HepG2 (cell line): ENCODE results near the gene CISH. TPM values are rescaled to one million over a fixed set of nuclear protein-coding genes. Genes with fewer than 3 reads are reported as not detected.
A peak's percentile ranks its signal among the peaks of the same experiment; 100 is the strongest.

Experiments
- ELF4 ChIP-seq: sonication (generic); formaldehyde crosslinking; IDR thresholded peaks from 2 replicates; pipeline ENCODE4 v1.5.0; 2020; ENCODE audit warnings: missing genetic modification reagents, mild to moderate bottlenecking, moderate library complexity, borderline replicate concordance
- HNRNPL ChIP-seq: fragments of 200-400 bp; formaldehyde crosslinking; IDR thresholded peaks from 2 replicates; pipeline ENCODE4 v1.6.1; 2017; ENCODE audit warnings: mild to moderate bottlenecking, low read depth, low read length
- IKZF4 ChIP-seq: sonication (generic); formaldehyde crosslinking; IDR thresholded peaks from 2 replicates; pipeline ENCODE4 v1.5.1; 2020; ENCODE audit warnings: borderline replicate concordance, mild to moderate bottlenecking, low read depth, missing genetic modification reagents; ENCODE audit errors: not compliant biosample characterization
- NAIF1 ChIP-seq: sonication (generic); formaldehyde crosslinking; IDR thresholded peaks from 2 replicates; pipeline ENCODE4 v1.5.0; 2020; ENCODE audit warnings: mild to moderate bottlenecking, missing genetic modification reagents, borderline replicate concordance
- NR2F2 ChIP-seq: IDR thresholded peaks from 2 replicates; pipeline ENCODE4 v1.6.1; 2012; ENCODE audit warnings: low read depth, inconsistent platforms, borderline replicate concordance
- PITX1 ChIP-seq: sonication (generic); formaldehyde crosslinking; IDR thresholded peaks from 2 replicates; pipeline ENCODE4 v1.5.1; 2020; ENCODE audit warnings: mild to moderate bottlenecking, missing genetic modification reagents
- RELA ChIP-seq: sonication (generic); formaldehyde crosslinking; IDR thresholded peaks from 2 replicates; pipeline ENCODE4 v1.4.0; 2020; ENCODE audit warnings: missing genetic modification reagents
- SMC3 ChIP-seq: IDR thresholded peaks from 2 replicates; pipeline ENCODE4 v1.6.1; 2011; ENCODE audit warnings: low read length, improper control_type of control experiment
- XBP1 ChIP-seq: sonication (generic); formaldehyde crosslinking; IDR thresholded peaks from 2 replicates; pipeline ENCODE4 v1.5.0; 2020; ENCODE audit warnings: missing genetic modification reagents
- ZMYM2 ChIP-seq: sonication (generic); formaldehyde crosslinking; IDR thresholded peaks from 2 replicates; pipeline ENCODE4 v1.8.0; 2022; ENCODE audit warnings: mild to moderate bottlenecking, missing genetic modification reagents
- ZNF10 ChIP-seq: sonication (generic); formaldehyde crosslinking; IDR thresholded peaks from 2 replicates; pipeline ENCODE4 v1.4.0; 2020; ENCODE audit warnings: mild to moderate bottlenecking, low read depth, missing genetic modification reagents, borderline replicate concordance
- ZNF605 ChIP-seq: sonication (generic); formaldehyde crosslinking; IDR thresholded peaks from 2 replicates; pipeline ENCODE4 v1.8.0; 2022; ENCODE audit warnings: mild to moderate bottlenecking, missing genetic modification reagents
- ZNF674 ChIP-seq: sonication (generic); formaldehyde crosslinking; IDR thresholded peaks from 2 replicates; pipeline ENCODE4 v1.5.0; 2020; ENCODE audit warnings: low read depth, mild to moderate bottlenecking, missing genetic modification reagents
- ZNF724P ChIP-seq: sonication (generic); formaldehyde crosslinking; IDR thresholded peaks from 2 replicates; pipeline ENCODE4 v1.8.0; 2022; ENCODE audit warnings: missing genetic modification reagents, borderline replicate concordance
- polyA plus RNA-seq, 8 experiments: library from polyadenylated mRNA; depleted of rRNA in 3 of 8; stranded (reverse) in 7 of 8; unstranded in 1 of 8; fragments of >200 nt; fragmentation: Illumina TruSeq in 4 of 8; extraction: Trizol in 4 of 8; gene quantifications; 2 replicates each; pipeline versions ENCODE4 v1.2.1 to v1.2.3, GENCODE V29; 2011 to 2016; ENCODE audit warnings: low read depth in 4 of 8, missing spikeins in 1 of 8, mixed read lengths in 1 of 8; ENCODE audit not compliant: insufficient read depth in 1 of 8
- total RNA-seq, 5 experiments: library from RNA; depleted of rRNA; stranded (reverse); fragments of >200 nt; fragmentation: Illumina TruSeq; extraction: Trizol; gene quantifications; 2 replicates each; pipeline ENCODE4 v1.2.3, GENCODE V29; 2016; ENCODE audit warnings: low read depth in 1 of 5
- TF ChIP-seq, protein P1 (sequence below): sonication (generic); formaldehyde crosslinking; IDR thresholded peaks from 2 replicates; pipeline ENCODE4 v1.4.0; 2020; ENCODE audit warnings: missing genetic modification reagents, mild to moderate bottlenecking, borderline replicate concordance
- TF ChIP-seq, protein P2 (sequence below): sonication (generic); formaldehyde crosslinking; IDR thresholded peaks from 2 replicates; pipeline ENCODE4 v1.8.0; 2022; ENCODE audit warnings: mild to moderate bottlenecking, missing genetic modification reagents
- TF ChIP-seq, protein P3 (sequence below): IDR thresholded peaks from 2 replicates; pipeline ENCODE4 v1.6.1; 2016
- TF ChIP-seq, protein P4 (sequence below): sonication (generic); IDR thresholded peaks from 2 replicates; pipeline ENCODE4 v1.6.1; 2016; ENCODE audit warnings: low read depth, borderline replicate concordance
- TF ChIP-seq, protein P5 (sequence below): sonication (generic); formaldehyde crosslinking; IDR thresholded peaks from 2 replicates; pipeline ENCODE4 v1.5.1; 2020; ENCODE audit warnings: missing genetic modification reagents, mild to moderate bottlenecking, borderline replicate concordance

The CISH gene
- total and polyA plus RNA-seq, 2 of the 13 experiments (the other 11 are each of a cell fraction or from before 2014, with no cell fraction given): 0.91 to 1.5 TPM

DNA sequence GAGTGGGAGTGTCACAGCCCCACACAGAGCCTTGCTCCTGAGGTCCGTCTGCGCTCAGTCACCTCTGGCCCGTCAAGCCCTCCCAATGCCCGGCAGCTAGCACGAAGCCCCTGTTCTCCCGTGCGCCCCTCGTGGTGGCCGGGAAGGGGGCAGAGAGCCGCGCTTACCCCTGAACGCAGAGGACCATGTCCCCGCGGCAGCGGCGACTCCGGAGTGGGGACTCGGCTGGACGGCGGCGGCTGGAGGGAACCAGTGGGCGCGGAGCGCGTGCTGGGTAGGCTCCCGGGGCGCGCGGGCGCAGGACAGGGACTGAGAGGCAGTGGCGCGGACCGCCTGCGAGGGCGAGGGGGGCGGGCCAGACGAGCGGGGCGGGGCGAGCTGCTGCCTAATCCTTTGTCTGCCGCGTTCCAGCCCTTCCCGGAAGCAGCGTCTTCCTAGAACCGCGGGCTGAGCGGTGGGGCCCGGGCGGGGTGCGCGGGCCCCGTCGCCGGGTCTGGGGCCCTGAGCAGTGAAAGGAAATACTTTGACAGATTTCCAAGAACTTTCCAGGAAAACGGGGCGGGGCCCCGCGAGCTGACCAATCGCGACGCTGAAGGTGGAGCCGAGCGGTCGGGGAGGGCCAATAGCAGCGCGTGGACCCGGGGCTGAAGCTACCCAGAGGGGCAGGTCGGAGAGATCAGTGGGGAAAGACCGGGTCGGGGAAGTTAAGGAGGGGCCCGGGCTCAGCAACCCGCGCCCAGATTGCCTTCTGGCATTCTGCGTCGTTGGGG lies at the start of gene CISH (continued):
- TF ChIP-seq, protein P1, sequence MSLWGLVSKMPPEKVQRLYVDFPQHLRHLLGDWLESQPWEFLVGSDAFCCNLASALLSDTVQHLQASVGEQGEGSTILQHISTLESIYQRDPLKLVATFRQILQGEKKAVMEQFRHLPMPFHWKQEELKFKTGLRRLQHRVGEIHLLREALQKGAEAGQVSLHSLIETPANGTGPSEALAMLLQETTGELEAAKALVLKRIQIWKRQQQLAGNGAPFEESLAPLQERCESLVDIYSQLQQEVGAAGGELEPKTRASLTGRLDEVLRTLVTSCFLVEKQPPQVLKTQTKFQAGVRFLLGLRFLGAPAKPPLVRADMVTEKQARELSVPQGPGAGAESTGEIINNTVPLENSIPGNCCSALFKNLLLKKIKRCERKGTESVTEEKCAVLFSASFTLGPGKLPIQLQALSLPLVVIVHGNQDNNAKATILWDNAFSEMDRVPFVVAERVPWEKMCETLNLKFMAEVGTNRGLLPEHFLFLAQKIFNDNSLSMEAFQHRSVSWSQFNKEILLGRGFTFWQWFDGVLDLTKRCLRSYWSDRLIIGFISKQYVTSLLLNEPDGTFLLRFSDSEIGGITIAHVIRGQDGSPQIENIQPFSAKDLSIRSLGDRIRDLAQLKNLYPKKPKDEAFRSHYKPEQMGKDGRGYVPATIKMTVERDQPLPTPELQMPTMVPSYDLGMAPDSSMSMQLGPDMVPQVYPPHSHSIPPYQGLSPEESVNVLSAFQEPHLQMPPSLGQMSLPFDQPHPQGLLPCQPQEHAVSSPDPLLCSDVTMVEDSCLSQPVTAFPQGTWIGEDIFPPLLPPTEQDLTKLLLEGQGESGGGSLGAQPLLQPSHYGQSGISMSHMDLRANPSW (CRISPR knock-in tag): 0 out of 2 replicates have a peak, but pooled peaks have one; percentile 43
- TF ChIP-seq IKZF4 (CRISPR knock-in tag) (peak; percentile 91), ZNF605 (CRISPR knock-in tag) (peak; percentile 74), SMC3 (no peak), ZNF10 (no peak), ZMYM2 (CRISPR knock-in tag) (peak; percentile 83), ZNF724P (CRISPR knock-in tag) (peak; percentile 83; the same call in 1 of the 2 replicates), PITX1 (CRISPR knock-in tag) (peak; percentile 66; the same call in 1 of the 2 replicates), NR2F2 (no peak), ELF4 (CRISPR knock-in tag) (peak; percentile 69; the same call in 1 of the 2 replicates), HNRNPL (no peak), NAIF1 (CRISPR knock-in tag) (no peak), RELA (CRISPR knock-in tag) (no peak), ZNF674 (CRISPR knock-in tag) (no peak), XBP1 (CRISPR knock-in tag) (no peak)
- TF ChIP-seq, protein P2, sequence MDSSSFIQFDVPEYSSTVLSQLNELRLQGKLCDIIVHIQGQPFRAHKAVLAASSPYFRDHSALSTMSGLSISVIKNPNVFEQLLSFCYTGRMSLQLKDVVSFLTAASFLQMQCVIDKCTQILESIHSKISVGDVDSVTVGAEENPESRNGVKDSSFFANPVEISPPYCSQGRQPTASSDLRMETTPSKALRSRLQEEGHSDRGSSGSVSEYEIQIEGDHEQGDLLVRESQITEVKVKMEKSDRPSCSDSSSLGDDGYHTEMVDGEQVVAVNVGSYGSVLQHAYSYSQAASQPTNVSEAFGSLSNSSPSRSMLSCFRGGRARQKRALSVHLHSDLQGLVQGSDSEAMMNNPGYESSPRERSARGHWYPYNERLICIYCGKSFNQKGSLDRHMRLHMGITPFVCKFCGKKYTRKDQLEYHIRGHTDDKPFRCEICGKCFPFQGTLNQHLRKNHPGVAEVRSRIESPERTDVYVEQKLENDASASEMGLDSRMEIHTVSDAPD (CRISPR knock-in tag): peak; percentile 48; the same call in 1 of the 2 replicates
- TF ChIP-seq, protein P3, sequence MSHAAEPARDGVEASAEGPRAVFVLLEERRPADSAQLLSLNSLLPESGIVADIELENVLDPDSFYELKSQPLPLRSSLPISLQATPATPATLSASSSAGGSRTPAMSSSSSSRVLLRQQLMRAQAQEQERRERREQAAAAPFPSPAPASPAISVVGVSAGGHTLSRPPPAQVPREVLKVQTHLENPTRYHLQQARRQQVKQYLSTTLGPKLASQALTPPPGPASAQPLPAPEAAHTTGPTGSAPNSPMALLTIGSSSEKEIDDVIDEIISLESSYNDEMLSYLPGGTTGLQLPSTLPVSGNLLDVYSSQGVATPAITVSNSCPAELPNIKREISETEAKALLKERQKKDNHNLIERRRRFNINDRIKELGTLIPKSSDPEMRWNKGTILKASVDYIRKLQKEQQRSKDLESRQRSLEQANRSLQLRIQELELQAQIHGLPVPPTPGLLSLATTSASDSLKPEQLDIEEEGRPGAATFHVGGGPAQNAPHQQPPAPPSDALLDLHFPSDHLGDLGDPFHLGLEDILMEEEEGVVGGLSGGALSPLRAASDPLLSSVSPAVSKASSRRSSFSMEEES: peak; percentile 70; the same call in 1 of the 2 replicates
- TF ChIP-seq, protein P4, sequence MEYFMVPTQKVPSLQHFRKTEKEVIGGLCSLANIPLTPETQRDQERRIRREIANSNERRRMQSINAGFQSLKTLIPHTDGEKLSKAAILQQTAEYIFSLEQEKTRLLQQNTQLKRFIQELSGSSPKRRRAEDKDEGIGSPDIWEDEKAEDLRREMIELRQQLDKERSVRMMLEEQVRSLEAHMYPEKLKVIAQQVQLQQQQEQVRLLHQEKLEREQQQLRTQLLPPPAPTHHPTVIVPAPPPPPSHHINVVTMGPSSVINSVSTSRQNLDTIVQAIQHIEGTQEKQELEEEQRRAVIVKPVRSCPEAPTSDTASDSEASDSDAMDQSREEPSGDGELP: peak; percentile 49; the same call in 1 of the 2 replicates
- TF ChIP-seq, protein P5, sequence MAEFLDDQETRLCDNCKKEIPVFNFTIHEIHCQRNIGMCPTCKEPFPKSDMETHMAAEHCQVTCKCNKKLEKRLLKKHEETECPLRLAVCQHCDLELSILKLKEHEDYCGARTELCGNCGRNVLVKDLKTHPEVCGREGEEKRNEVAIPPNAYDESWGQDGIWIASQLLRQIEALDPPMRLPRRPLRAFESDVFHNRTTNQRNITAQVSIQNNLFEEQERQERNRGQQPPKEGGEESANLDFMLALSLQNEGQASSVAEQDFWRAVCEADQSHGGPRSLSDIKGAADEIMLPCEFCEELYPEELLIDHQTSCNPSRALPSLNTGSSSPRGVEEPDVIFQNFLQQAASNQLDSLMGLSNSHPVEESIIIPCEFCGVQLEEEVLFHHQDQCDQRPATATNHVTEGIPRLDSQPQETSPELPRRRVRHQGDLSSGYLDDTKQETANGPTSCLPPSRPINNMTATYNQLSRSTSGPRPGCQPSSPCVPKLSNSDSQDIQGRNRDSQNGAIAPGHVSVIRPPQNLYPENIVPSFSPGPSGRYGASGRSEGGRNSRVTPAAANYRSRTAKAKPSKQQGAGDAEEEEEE (CRISPR knock-in tag): no peak
